NCI-H1694 (cell line): ENCODE measurements around the gene FYN.
A peak's percentile ranks its signal among the peaks of the same experiment; 100 is the strongest.
"Not testable (repeated sequence)": the region's sequence is repeated elsewhere in the genome, so short reads cannot be mapped to it uniquely, and the experiment has no call there.

ENCODE experiments used
- DNase-seq: peaks from one replicate; lab custom pipeline; 2025; lab: John Stamatoyannopoulos, UW

FYN gene

DNA sequence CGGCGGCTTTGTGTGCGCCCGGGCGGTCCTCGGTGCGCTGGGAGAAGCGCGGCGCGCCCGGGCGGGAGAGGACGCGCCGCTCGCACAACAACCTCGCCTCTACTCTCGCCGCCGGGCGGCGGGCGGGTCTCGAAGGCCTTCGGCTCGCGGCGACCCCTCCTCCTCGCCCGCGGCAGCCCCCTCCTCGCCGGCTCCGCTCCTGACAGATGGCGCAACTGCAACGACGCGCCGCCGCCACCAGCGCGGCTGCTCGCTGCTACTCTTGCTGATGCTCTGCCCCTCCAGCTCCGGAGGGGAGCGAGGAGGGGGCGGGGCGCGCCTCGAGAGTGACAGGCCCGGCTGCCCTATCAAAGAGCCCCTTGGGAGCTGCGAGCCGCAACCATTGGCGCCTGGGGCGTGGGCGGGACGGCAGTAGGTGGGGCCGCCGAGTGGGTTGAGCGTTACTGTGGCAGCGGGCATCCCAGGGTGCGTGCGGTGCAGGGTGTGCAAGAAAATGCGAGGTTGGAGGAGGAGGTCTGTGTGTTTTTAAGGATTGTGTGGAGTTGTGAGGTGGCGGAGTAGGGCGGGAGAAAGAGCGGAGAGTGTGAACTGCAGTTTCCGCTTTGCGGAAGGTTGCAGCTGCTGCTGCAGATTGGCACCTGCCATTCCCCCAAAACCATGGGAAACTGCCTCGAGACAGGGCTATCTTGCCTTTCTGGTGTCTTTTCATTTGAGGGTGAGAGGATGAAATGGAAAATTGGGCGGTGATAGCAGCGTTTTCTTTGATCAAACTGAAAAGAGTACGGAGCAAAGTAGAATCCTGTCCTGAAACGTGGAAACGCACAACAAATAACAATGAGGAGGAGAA lies at the start of gene FYN:
FYN (minus strand) TSS at position 275 of the 847 bp plus-strand sequence. CDS start 153,401 bp downstream, outside the sequence.
- peak; percentile 92 for DNase-seq

DNA sequence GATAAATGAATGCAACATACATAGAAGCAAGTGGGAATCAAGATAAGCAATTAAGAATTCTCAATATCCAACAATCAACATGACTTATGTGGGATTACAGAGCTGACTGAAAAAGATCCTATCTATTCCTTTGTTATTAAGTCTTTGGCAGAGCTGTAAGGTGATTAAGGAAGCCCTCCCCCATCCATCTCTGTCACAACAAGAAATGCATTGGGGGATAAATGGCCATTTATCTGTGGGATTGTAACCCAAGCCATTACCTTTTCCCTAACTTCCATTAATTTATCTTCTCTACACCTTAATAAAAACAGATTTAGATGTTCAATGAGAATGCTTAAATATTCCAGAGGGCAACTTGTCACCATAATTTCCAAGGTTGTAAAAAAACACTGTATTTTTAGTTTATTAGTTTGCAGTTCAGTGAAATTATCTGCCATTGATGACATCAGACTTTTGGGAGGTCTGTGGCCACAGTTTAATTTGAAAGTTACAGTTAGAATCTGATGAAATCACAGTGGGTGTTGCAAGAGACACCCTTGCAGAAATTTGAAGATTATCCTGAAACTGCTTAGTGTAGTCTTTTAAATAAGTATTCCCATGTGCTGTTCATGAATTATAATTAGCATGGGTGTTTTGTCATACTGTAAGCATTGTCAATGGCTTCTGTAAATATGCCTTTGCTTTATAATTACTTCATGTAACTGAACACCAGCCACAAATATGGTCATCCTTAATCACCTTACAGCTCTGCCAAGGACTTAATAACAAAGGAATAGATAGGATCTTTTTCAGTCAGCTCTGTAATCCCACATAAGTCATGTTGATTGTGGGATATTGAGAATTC lies 49.4 kb upstream of the FYN start:
- DNase-seq, result no peak

DNA sequence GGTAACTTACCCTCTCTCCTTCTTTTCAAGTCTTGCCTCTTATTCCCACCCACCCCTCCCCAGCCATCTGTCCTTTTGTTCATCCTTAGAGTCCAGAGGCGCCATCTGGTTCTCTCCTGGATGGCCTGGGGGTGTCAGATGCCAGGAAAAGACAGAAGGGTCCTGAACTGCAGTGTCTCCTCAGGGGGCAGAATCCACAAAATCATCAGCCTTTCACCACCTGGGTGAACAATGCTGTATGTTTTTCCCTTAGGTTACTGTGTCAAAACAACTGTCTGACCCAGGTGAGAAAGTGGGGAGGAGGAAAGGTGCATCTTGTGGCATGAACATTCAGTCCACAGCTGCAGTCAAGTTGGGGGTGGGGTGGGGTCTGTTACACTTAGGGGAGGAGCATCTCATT lies 47.9 kb upstream of the FYN start:
- no peak for DNase-seq

DNA sequence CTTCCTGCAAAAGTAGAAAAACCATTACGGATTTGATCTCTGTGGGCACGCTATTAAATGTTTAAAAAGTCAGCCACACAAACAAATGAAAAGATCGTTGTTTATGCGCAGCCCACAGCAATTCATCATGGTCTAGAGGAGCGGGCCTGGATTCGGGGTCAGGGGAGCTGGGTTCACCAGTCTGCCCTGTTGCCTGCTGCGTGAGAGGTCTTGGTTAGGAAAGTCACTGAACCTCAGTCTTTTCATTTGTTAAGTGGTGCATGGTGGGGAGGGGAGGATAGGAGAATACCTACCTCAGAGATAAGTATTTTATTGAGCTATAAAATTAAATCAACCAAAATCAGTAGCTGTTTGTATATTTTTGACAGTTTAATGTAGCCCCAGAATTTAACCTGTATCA lies 47.3 kb upstream of the FYN start:
- DNase-seq, result no peak

DNA sequence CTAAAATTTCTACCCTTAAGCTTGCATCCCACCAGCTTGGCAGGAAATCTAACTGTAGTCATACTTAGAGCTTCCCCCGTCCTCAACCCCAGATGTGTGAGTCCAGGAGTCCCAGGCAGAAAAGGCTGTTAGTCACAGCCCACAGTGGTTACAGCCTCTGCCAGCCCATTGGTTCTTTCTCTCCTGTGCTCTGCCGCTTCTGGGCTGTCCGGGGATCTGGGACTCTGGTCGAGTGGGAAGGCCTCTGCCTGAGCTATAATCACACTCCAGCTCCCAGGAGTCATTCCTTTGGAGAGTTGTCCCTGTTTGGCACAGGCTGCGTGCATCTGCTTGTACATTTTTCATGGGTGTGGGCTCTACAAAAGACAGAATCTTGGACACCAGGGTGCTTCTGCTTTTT lies 45.6 kb upstream of the FYN start:
- DNase-seq, result no peak

DNA sequence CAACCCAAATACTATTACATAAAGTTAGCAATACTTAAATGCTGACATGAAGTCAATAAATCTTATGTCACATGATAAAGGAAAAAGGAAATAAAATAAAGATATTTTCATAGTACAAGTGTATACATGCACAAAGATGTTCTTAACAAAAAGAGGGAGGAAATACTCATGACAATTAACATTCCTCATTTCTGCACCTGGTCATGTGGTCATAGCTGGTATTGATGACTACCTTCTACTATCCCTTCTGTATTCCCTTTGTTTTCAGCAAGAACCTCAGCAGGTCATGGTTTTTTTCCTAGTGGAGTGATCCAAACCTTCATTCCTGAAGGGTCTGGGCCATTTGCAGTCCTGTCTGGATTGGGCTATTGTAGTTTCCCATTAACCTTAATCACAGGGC lies 43.5 kb upstream of the FYN start:
- DNase-seq, result no peak

DNA sequence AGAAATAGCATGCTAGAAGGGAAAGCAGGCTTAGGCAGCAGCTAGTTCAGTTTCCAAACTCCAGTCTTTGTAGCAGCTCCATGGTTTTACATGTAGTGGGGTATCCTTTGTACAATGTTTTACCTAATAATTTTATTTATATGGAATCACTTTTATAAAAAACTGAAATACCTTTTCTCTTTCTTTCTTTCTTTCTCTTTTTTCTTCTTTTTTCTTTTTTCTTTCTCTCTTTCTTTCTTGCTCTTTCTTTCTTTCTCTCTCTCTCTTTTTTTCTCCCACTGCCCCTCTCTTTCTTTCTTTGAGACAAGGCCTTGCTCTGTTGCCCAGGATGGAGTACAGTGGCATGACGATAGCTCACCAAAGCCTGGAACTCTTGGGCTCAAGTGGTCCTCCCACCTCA lies 41.4 kb upstream of the FYN start:
- no peak for DNase-seq

DNA sequence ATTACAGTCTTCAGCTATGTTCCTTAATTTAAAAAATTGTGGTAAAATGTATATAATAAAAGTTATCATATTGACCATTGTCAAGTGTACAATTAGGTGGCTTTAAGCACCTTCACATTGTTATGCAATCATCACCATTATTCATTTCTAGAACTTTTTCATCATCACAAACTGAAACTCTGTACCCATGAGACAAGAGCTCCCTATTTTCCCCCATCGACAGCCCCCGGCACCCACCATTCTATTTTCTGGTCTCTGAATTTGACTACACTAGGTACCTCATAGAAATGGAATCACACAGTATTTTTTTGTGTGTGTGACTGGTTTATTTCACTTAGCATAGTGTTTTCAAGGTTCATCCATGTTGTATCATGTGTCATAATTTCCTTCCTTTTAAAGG lies 39.7 kb upstream of the FYN start:
- DNase-seq, result no peak

DNA sequence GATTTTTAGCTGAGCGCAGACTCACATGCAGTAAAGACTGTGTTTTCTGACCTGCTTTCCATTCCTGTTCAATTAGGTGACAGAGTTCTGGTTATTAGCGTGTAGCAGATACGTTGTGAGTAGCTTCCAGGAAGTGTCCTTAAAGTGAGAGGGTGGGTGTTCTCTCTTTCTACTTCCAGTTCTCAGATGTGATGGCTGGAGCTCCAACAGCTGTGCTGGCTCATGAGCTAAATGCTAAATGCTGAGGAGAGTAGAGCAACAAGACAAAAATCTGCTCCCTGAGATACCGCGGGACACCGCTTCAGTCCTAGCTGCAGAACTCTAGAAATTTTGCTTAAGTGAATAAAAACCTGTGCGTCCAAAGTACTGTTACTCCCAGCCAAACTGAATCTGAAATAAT lies 38.2 kb upstream of the FYN start:
- no peak for DNase-seq

DNA sequence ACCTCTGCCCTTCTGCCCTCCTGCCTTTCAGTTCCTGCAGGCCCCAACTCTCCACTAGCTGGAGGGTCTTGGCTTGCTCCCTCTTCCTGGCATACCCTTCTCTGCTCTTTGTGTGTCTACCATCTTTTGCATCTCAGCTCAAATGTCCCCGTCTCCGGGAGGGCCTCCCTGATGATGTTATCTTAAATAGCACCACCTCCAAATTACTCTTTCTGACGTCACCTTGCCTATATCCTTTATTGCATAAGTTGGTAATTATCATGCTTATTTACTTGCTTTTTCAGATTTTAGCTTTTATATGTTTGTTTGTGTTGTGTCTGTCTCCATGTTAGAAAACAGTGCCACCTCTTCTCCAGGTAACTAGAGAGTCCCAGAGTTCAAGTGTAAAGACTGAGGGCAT lies 36.0 kb upstream of the FYN start:
- DNase-seq, result no peak

DNA sequence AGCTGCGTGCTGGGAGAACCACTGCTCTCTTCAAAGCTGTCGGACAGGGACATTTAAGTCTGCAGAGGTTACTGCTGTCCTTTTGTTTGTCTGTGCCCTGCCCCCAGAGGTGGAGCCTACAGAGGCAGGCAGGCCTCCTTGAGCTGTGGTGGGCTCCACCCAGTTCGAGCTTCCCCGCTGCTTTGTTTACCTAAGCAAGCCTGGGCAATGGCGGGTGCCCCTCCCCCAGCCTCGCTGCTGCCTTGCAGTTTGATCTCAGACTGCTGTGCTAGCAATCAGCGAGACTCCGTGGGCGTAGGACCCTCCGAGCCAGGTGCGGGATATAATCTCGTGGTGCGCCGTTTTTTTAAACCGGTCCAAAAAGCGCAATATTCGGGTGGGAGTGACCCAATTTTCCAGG lies 35.1 kb upstream of the FYN start:
- DNase-seq, result not testable (repeated sequence)

DNA sequence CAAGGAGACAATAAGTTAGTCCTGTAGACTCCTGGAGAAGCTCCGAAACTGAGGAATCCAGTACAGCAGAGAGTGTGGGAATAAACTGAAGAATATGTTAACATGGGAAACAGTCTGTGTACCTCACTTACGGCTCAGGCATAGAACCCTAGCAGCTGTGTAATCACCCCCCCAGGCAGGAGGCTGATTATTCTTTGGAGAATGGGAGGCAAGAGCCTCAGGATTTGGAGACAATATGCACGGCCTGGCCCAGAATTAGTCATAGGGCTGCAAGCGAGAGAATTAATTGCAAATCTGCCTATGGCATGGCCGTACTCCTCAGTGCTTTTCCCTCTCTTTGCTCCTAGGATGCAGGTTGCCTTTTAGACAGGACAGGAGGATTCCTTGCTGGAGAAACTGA lies 27.5 kb upstream of the FYN start:
- DNase-seq, result no peak

DNA sequence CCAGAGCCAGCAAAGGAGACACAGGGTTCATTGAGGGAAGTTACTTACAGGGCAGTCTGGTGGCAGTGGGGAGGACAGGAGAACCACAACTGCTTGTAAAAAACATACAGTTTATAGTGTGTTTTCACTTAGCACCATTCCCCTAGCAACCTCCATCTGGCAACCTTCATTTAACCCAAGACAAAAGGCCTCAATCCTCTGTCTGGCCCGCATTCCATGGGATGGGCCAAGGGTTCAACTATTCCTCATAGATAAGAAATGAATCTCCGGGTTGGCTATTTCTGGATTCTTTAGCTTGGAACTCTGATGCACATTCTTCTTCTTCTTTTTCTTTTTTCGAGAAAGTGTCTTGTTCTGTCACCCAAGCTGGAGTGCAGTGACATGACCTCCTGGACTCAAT lies 26.3 kb upstream of the FYN start:
- DNase-seq, result no peak

DNA sequence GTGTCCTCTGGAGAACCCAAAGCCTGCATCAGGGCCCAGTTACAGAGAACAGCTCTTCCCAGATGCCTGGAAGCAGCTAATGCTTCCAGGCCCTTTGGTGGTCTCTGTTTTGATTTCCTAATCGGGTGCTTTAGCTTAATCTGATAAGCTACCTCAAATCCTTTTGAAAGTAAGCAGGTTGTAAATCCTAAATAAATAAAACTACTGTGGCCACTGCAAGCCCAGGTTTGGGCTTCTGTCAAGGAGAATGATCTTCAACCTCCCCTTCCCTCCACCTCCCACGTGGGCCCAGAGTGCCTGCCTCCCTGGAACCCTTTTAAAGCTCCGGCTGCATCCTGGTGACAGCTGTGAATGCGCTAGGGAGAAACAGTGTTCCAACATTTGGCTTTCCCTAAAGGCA lies 25.2 kb upstream of the FYN start:
- DNase-seq, result no peak

DNA sequence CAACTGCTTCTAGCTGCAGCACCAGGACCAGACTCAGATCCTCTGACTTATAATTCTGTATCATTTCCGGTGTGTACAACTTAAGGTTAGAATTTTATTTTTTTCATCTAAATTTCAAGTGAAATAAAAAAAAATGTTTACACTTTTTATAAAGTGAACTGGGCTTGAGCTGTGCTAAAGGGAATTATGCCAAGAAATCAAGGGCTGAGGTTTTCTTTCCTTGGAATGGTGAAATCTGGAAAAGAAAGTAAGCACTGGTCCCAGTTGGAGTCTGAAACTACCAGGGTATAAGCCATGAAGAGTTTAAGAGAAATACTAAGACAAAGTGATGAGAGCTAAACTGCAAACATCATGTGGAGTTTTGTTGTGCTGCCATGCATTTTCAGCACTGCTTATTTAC lies 21.7 kb upstream of the FYN start:
- no peak for DNase-seq

DNA sequence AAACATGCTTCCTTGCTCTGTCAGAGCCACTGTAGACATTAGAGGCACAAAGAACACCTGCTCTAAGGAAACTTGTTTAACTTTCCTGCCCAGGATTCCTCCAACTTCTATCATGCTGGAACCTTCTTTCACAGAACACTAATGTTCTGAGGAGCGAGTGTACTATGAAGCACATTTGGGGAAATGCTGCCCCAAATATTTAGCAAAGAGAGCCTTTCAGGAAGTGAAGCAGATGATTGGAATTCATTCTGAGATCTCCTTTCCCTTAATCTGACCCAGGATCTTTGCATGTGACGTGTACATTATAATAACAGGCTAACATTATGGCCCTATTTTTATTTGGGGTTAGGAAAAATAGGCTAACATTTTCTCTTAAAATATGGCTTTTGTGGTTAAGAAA lies 21.0 kb upstream of the FYN start:
- DNase-seq, result no peak

DNA sequence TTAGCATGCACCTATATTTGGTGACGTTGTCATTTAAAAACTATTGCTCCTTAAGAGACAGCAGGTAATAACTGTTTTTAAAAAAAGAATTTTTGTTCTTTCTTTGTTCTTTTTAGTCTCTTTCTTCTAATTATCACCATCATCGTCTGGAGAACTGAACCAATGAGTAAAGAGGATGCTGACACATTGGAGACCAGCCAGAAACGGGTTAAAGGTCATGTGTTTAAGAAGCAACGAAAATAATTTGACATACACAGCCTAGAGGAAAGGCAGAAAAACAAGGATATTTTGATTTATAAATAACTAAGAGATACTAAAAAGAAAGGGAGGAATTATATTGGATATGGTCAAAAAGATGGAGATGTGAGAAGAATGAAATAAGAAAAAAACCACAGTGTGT lies 19.2 kb upstream of the FYN start:
- no peak for DNase-seq

DNA sequence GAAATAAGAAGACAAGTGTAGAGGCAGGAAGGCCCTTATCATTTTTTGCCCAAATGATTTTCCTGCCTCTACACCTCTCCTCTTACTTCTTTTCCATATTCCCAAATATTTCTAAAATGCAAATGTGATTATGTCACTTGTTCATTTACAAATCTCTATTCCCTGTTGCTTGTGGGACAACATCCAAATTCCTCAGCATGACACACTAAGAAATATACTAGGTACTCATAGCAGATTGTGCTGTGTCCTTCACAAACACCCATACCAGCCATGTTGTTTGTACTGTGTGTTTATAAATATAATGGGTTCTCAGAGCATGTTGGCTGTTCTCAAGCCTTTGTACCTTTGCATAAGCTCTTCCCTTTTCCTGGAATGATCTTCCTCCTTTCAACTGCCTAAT lies 17.7 kb upstream of the FYN start:
- DNase-seq, result no peak

DNA sequence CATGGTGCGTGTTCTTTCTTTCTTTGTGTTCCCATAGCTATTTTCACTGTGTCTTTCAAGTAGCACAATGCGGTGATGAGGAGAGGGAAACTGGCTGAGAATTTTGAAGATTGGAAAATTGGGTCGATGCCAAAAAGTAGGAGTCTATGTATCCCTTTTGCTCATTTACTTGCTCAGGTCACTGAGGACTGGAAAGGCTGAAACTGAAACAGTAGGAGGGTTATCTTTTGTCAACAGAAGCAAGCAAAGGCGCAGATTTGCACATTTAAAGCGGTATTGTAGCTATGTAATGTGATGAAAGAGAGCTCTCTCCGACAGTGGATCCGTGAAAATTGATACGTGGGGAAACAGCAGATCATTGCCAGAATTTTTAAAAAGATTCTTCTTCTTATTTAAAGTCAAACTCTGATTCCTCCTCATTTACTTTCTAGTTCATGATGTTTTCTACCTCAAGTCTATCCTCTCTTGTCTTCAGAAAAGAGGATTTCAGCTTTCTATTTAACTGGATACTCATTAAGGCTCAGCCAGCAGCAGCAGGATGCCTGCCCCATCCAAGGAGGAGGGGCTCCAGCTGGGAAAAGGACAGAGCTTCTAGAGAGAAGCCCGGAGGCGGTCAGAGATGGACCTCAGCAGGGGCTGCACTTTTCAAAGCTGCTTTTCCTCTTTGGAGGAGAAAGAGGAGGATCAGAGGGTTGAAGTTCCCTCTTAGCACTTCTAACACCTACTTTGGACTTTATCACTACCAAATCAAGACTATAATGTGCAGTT lies 15.9 kb upstream of the FYN start:
- DNase-seq, result no peak

DNA sequence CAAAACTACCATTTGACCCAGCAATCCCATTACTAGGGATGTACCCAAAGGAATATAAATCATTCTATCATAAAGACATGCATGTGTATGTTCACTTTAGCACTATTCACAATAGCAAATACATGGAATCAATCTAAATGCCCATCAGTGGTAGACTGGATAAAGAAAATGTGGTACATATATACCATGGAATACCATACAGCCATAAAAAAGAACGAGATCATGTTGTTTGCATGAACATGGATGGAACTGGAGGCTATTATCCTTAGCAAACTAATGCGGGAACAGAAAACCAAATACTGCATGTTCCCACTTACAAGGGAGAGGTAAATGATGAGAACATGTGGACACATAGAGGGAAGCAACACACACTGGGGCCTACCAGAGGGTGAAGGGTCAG lies 13.5 kb upstream of the FYN start:
- DNase-seq, result not testable (repeated sequence)

DNA sequence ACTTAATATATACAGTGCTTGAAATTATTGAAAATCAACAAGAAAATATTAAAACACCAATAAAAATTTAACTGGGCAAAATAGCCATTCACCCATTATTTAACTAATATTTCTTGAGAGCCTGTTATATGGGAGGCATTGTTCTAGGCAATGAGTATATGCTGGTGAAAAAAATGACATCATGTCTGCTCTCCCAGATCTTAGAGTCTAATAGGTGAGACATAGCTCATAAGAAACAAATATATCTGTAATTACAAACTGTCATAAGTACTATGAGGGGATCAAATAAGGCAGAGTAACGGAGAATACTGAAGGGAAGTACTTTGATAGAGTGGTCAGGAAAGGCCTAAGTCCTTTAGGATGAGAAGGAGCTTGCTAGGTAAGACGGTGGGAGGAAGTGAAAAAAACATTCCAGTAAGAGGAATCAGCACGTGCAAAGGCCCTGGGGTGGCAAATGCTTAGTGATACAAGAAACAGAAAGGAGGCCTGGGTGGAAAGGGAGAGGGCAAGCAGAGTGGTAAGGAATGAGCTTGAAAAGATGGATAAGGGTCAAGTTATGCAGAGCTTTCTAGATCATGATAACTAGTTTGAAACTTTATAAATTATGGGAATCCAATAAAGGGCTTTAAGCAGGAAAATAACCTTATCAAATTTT lies 12.2 kb upstream of the FYN start:
- no peak for DNase-seq

DNA sequence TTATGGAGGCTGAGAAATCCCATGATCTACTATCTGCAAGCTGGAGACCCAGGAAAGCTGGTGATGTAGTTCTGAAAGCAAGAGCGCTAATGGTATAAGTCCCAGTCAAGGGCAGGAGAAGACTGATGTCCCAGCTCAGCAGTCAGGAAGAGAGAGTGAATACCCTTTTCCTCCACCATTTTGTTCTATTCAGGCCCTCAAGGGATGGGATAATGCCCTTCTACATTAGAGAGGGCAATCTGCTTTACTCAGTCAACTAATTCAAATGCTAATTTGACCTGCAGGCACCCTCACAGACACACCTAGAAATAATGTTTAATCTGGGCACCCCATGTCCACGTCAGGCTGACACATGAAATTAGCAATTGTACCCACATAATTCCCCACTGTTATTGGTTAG lies 10.8 kb upstream of the FYN start:
- DNase-seq, result no peak
